ENCODE measurements around the gene CRIM1.

CRIM1 gene

GRCh38 chr2:36565712-36566111 is 210.1 kb downstream of the CRIM1 start:
- DNase-seq = no peak

DNA sequence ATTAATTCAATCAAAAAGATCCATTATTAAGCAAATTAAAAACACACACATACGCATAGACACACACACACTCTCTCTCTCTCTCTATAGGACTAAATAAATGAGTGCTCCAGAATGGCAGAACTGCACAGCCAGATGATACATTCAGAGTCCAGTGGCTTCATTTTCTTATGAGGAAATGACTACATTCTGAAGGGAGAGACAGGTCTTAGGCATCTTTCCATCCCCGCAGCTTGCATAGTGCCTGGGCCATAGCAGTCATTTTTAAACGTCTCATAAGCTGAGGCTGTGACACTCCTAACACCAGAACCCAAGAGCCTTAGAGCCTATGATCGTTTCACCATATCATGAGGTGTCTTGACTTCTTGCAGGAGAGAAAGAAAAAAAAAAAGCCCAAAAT is 211.3 kb downstream of the CRIM1 start:
- DNase-seq = no peak

- no peak for DNase-seq
These were observed 212.3 kb downstream of the CRIM1 start for GRCh38 chr2:36567711-36568408.

DNA sequence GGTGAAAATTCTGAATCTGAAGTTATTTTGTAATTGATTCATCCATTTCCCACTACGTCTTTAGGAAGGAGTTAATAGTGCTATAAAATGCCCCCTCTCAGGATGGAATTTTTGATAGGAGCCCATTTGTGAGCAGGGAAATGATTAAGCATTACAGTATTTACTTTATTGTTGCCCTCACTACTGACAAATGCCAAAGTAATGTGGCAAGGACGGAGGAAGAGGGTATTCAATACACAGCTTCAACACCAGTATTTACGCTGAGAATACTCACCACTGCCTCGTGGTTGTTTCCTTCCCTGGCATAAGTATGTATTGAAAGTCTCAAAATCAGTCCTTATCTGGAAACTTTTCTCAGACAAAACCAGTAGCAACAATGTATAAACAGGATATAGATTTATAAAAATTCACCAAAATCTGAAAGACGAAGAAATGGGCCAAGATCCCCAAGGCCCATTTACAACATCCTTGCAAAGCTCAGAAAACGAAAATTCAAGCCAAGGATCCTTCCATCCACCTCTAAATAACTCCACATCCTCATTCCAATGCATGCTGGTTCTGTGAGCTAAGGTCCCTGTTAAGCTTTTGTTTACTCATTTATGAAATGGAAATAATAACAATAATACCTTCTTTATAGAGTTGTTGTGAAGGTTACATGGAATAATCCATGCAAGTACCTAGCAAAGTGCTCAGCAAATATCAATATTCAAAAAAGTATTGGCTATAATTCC is 213.1 kb downstream of the CRIM1 start:
- DNase-seq = no peak

- DNase-seq = no peak
These were observed 213.8 kb downstream of the CRIM1 start for GRCh38 chr2:36569267-36569856.

- no peak for DNase-seq
These were observed 214.8 kb downstream of the CRIM1 start for GRCh38 chr2:36570416-36570815.

- no peak for DNase-seq
These were observed 216.6 kb downstream of the CRIM1 start for GRCh38 chr2:36572054-36572718.

GRCh38 chr2:36572719-36573059 is 217.1 kb downstream of the CRIM1 start:
- no peak for DNase-seq

GRCh38 chr2:36573165-36573564 is 217.6 kb downstream of the CRIM1 start:
- no peak for DNase-seq

DNA sequence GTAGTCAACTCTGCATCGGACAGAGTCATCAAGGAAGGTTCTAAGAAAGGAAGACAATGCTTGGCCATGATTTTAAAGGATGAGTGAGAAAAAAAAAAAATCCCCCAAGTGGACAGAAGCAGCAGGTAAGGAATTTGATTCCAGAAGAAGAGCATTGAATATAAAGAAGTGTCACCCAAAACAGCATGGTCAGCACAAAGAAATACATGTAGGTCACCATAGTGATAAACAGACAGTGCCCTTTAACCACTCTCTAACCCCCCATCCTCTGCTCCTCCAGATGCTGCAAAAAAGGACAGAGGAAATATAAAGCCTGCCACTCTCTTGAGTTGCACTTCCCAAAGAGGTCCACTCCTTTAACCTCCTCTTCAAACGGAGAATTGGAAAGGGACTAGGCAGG is 219.0 kb downstream of the CRIM1 start:
- no peak for DNase-seq

DNA sequence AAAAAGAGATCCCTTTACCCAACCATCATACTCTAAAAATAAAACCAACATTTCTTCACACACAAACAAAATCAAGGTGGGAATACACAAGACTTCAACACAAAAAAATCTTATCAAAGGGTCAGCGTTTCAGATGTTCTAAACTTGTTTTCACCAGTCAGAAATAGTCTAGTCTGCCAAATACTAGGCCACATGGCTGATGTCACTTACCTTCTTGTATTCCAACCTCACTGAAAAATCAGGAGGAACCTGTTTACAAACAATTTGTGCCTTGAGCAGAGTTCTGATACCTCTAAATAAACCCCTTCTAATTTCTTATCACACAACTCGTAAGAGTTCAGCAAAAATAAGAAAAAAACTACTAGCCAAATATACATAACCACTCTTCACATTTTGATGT is 222.3 kb downstream of the CRIM1 start:
- no peak for DNase-seq

- DNase-seq = no peak
These were observed 223.0 kb downstream of the CRIM1 start for GRCh38 chr2:36578343-36579296.

DNA sequence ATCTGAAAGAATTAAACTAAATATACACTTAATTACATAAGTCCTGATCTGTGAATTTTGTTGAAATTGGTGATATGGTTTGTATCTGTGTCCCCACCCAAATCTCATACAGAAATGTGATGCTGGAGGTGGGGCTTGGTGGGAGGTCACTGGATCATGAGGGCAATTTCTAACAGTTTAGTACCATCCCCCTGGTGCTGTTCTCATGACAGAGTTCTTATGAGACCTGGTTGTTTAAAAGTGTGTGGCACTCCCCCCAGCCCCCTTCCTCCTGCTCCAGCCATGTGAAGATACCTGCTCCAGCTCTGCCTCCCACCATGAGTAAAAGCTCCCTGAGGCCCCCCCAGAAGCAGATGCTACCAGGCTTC is 223.7 kb downstream of the CRIM1 start:
- DNase-seq = no peak

DNA sequence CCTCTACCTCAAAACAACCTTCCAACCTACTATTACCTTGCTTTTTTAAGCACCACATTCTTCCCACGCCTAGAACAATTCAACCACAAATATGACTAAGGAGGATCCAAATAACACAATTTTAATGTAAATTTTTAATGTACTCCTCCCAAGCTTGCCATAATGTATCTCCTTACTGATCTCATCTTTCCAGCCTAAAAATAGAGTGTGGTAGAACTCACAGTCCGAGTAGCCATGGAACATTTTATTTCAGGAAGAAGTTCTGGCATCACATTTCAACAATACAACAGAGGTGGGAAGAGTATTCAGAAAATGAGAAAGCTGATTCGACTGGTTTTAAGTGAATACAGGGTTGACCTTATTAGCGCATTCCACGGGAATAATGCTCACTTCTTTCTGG is 227.0 kb downstream of the CRIM1 start:
- DNase-seq = no peak

- no peak for DNase-seq
These were observed 227.4 kb downstream of the CRIM1 start for GRCh38 chr2:36582951-36583350.

DNA sequence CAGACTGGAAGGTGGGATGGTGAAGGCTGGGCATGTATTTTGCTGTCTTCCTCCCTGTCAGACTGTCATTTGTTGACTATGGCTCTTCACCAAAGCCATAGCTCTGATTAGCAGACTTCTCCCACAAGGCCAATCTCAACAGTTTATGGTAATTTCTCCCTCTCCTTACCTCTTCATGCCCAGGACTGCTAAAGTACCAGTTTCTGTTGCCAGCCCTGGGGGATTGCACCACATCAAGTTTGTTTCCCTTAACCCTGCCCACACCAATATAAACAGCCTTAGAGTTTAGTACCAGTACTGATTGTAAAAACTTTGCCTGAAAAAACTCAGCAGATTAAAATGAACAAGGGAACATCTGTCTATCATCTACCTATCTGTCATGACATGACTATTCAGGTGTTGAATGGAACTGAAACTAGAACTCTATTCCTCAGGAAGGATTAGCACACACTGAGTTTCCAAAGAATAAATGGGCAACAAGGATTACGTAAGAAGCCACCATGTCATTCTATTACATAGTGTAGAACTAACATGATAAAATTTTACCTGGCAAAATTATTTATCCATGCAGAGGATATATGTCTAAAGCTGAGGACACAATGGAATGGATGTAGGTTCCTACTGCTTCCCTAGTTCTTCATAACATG is 228.7 kb downstream of the CRIM1 start:
- no peak for DNase-seq

- no peak for DNase-seq
These were observed 231.1 kb downstream of the CRIM1 start for GRCh38 chr2:36586672-36587071.

DNA sequence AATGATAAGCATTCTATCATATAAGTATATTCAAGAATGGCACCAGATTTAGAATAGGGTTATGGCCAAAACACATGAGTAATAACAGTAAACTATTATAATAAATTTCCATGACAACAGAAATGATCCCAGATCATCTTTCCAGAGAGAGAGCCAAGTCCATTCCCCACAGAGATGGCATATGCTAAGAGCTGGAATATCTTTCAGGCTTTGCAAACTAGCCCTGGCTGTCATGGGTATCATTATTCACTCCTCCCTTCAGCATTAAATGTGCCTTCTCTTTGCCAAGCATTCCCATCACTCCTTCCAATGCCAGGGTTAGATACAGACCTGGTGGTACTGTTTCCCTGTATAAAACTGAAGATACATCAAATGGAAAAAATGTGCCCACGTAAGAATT is 231.5 kb downstream of the CRIM1 start:
- no peak for DNase-seq

- no peak for DNase-seq
These were observed 232.0 kb downstream of the CRIM1 start for GRCh38 chr2:36587556-36587955.

GRCh38 chr2:36589230-36589630 is 233.7 kb downstream of the CRIM1 start:
- DNase-seq = no peak

GRCh38 chr2:36594849-36595248 is 239.3 kb downstream of the CRIM1 start:
- DNase-seq = no peak

DNA sequence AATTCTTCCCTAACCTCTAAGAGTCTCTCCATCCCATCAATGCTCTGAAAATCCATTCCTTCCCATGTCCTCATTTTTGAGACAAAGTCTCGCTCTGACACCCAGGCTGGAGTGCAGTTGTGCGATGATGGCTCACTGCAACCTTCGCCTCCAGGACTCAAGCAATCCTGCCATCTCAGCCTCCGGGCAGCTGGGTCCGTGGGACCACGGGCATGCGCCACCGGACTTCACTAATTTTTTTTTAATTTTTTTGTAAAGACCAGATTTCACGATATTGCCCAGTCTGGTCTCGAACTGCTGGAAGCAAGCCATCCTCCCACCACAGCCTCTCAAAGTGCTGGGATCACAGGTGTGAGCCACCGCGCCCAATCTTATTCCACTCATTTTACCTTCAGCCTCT is 240.8 kb downstream of the CRIM1 start:
- no peak for DNase-seq
